Panc1 (cell line): ENCODE data around the gene FBRSL1. TPM values are rescaled to one million over a fixed set of nuclear protein-coding genes. Genes with fewer than 3 reads are reported as not detected.

ENCODE experiments used
- ATAC-seq: fragments of 200-7000 bp; cut with Tn5 transposase; 2 replicates; pipeline ENCODE4 v1.9.1; 2020; ENCODE audit warnings: mild to moderate bottlenecking, moderate library complexity
- BruUV-seq: library from RNA; stranded (reverse); fragments of 400-500 nt; replicated peaks from 2 replicates; lab custom pipeline; 2021; lab: Mats Ljungman, UMichigan
- CTCF ChIA-PET: fragments of 300-600 bp; sonication (Branson Sonifier 250); formaldehyde crosslinking; loops from one replicate; lab custom pipeline; 2022; ENCODE audit warnings: antibody characterized with exemption; lab: Charles Lee
- POLR2A ChIA-PET: fragments of 300-600 bp; sonication (Branson Sonifier 250); formaldehyde crosslinking; loops from one replicate; lab custom pipeline; 2022; ENCODE audit warnings: antibody characterized with exemption; lab: Charles Lee
- DNase-seq: peaks from one replicate; pipeline ENCODE4 v3.0.0-alpha.2; 2010; ENCODE audit warnings: low read depth, low spot score
- H3K27ac ChIP-seq: 2 replicates; pipeline ENCODE4 v1.5.1; 2011; ENCODE audit warnings: mild to moderate bottlenecking, low read length, inconsistent platforms
- H3K27me3 ChIP-seq: fragments of 200-500 bp; sonication (Bioruptor generic); 2 replicates; pipeline ENCODE4 v1.6.0; 2014; ENCODE audit warnings: low read length, inconsistent platforms; ENCODE audit not compliant: control insufficient read depth, insufficient read depth
- H3K36me3 ChIP-seq: fragments of 200-500 bp; sonication (Bioruptor generic); 2 replicates; pipeline ENCODE4 v1.5.1; 2014; ENCODE audit warnings: inconsistent platforms, mild to moderate bottlenecking, low read length, moderate library complexity; ENCODE audit not compliant: control insufficient read depth, insufficient read depth
- H3K4me1 ChIP-seq: 2 replicates; pipeline ENCODE4 v1.5.1; 2011; ENCODE audit warnings: inconsistent platforms, mild to moderate bottlenecking, low read length, moderate library complexity; ENCODE audit not compliant: control insufficient read depth, insufficient read depth
- H3K4me3 ChIP-seq, 2 experiments: 2 replicates each; pipeline ENCODE4 v1.5.1; 2011 to 2012; ENCODE audit warnings: low read depth in 2 of 2, low read length in 2 of 2, mild to moderate bottlenecking in 2 of 2, inconsistent platforms in 1 of 2, moderate library complexity in 1 of 2
- H3K9me3 ChIP-seq: fragments of 200-500 bp; sonication (Bioruptor generic); 2 replicates; pipeline ENCODE4 v1.5.1; 2014; ENCODE audit warnings: low read depth, mild to moderate bottlenecking, inconsistent platforms, low read length, moderate library complexity; ENCODE audit not compliant: control insufficient read depth, insufficient read depth
- POLR2AphosphoS5 ChIP-seq: IDR thresholded peaks from 2 replicates; pipeline ENCODE4 v1.6.1; 2012; ENCODE audit warnings: mild to moderate bottlenecking, low read depth, low read length, moderate library complexity
- SIN3A ChIP-seq: IDR thresholded peaks from 2 replicates; pipeline ENCODE4 v1.6.1; 2012; ENCODE audit warnings: low read depth, mild to moderate bottlenecking, low read length, moderate library complexity, borderline replicate concordance; ENCODE audit not compliant: insufficient read depth
- TCF7L2 ChIP-seq: IDR thresholded peaks from 2 replicates; pipeline ENCODE4 v1.6.1; 2011; ENCODE audit warnings: mild to moderate bottlenecking, low read depth, low read length, inconsistent platforms
- in situ Hi-C: cut with HindIII; loops from 2 replicates; pipeline ENCODE4 v1.10.0; 2016; ENCODE audit warnings: low sequenced_read_pairs, low pct_unique_long_range_greater_than_20kb
- intact Hi-C: fragments of 100-400 bp; cut with micrococcal nuclease; formaldehyde crosslinking; loops from one replicate; pipeline ENCODE4 v1.10.0; 2022; ENCODE audit not compliant: unreplicated experiment
- total RNA-seq: library from RNA; stranded (reverse); gene quantifications from one replicate; pipeline ENCODE4 v1.2.1, GENCODE V29; 2021; ENCODE audit not compliant: unreplicated experiment
- TF ChIP-seq, protein P1 (sequence below), 2 experiments: IDR thresholded peaks; 2 replicates each; pipeline ENCODE4 v1.6.1; 2011 to 2012; ENCODE audit warnings: low read depth in 2 of 2, control low read depth in 1 of 2, low read length in 1 of 2, mild to moderate bottlenecking in 1 of 2, moderate library complexity in 1 of 2; ENCODE audit not compliant: insufficient read depth in 1 of 2
- TF ChIP-seq, protein P2 (sequence below): fragments of 450-650 bp; IDR thresholded peaks from 2 replicates; pipeline ENCODE4 v1.5.1; 2017; ENCODE audit warnings: mild to moderate bottlenecking

Gene FBRSL1
- total RNA-seq, 1 experiment from 2014 or later = 104 TPM

DNA sequence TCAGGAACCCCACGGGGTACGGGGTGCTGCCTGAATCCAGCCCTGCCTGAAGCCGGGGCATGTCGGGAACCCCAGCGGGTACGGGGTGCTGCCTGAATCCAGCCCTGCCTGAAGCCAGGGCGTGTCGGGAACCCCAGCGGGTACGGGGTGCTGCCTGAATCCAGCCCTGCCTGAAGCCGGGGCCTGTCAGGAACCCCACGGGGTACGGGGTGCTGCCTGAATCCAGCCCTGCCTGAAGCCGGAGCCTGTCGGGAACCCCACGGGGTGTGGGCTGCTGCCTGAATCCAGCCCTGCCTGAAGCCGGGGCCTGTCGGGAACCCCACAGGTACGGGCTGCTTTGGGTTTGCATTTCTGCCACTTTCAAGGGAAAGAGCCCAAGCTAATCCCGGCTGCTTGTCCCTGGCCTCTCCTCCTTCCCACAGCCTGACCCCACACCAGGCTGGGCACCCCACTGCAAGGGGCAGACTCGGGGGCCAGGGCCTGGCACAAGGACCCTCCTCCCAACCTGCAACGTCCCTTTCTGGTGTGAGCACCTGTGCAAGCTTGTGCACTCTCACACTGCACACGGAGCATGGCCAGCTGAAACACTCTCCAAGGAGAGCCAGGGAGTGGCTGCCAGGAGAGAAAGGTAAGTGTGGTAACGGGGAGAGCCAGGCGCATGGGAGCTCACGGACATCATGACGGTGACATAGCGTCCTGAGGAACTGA, 5.6 kb upstream of the FBRSL1 start:
- peaks cover 9% of the 10 kb centered on the region for H3K4me1 ChIP-seq
- in situ Hi-C loops = no loop called here
- CTCF ChIA-PET = no interaction called here
- intact Hi-C loops = no loop called here
- no peaks in the 10 kb centered on the region for H3K36me3 ChIP-seq
- H3K27me3 ChIP-seq = no peaks in the 10 kb centered on the region
- H3K9me3 ChIP-seq = no peaks in the 10 kb centered on the region
- no peak overlapping the region for H3K4me3 ChIP-seq
- POLR2A ChIA-PET = no interaction called here
- DNase-seq (no peak), ATAC-seq (no peak)
- BruUV-seq = no TSS peak
- no peak overlapping the region for H3K27ac ChIP-seq
- no peak for TF ChIP-seq POLR2AphosphoS5
- TF ChIP-seq SIN3A = no peak
- TF ChIP-seq, protein P1, sequence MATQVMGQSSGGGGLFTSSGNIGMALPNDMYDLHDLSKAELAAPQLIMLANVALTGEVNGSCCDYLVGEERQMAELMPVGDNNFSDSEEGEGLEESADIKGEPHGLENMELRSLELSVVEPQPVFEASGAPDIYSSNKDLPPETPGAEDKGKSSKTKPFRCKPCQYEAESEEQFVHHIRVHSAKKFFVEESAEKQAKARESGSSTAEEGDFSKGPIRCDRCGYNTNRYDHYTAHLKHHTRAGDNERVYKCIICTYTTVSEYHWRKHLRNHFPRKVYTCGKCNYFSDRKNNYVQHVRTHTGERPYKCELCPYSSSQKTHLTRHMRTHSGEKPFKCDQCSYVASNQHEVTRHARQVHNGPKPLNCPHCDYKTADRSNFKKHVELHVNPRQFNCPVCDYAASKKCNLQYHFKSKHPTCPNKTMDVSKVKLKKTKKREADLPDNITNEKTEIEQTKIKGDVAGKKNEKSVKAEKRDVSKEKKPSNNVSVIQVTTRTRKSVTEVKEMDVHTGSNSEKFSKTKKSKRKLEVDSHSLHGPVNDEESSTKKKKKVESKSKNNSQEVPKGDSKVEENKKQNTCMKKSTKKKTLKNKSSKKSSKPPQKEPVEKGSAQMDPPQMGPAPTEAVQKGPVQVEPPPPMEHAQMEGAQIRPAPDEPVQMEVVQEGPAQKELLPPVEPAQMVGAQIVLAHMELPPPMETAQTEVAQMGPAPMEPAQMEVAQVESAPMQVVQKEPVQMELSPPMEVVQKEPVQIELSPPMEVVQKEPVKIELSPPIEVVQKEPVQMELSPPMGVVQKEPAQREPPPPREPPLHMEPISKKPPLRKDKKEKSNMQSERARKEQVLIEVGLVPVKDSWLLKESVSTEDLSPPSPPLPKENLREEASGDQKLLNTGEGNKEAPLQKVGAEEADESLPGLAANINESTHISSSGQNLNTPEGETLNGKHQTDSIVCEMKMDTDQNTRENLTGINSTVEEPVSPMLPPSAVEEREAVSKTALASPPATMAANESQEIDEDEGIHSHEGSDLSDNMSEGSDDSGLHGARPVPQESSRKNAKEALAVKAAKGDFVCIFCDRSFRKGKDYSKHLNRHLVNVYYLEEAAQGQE (IDR thresholded peaks at IDR 0.05; ENCODE audit: insufficient read depth in 1 of 2, low read depth in 2 of 2, low read length in 1 of 2) = no peak
- TF ChIP-seq TCF7L2 = no peak
- TF ChIP-seq, protein P2, sequence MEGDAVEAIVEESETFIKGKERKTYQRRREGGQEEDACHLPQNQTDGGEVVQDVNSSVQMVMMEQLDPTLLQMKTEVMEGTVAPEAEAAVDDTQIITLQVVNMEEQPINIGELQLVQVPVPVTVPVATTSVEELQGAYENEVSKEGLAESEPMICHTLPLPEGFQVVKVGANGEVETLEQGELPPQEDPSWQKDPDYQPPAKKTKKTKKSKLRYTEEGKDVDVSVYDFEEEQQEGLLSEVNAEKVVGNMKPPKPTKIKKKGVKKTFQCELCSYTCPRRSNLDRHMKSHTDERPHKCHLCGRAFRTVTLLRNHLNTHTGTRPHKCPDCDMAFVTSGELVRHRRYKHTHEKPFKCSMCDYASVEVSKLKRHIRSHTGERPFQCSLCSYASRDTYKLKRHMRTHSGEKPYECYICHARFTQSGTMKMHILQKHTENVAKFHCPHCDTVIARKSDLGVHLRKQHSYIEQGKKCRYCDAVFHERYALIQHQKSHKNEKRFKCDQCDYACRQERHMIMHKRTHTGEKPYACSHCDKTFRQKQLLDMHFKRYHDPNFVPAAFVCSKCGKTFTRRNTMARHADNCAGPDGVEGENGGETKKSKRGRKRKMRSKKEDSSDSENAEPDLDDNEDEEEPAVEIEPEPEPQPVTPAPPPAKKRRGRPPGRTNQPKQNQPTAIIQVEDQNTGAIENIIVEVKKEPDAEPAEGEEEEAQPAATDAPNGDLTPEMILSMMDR = no peak

- H3K27ac ChIP-seq = no peak overlapping the region
- H3K4me1 ChIP-seq = peaks cover 9% of the 10 kb centered on the region
- H3K27me3 ChIP-seq = no peaks in the 10 kb centered on the region
- no peaks in the 10 kb centered on the region for H3K36me3 ChIP-seq
- no peak overlapping the region for H3K4me3 ChIP-seq
- intact Hi-C loops = no loop called here
- ChIA-PET CTCF (no interaction called here), POLR2A (no interaction called here)
- no peak for ATAC-seq
- H3K9me3 ChIP-seq = no peaks in the 10 kb centered on the region
- in situ Hi-C loops = no loop called here
- DNase-seq = no peak
- TF ChIP-seq TCF7L2 (no peak), SIN3A (no peak), POLR2AphosphoS5 (no peak)
- TF ChIP-seq, protein P2 = no peak
- TF ChIP-seq, protein P1 (IDR thresholded peaks at IDR 0.05; ENCODE audit: insufficient read depth in 1 of 2, low read depth in 2 of 2, low read length in 1 of 2) = no peak
- BruUV-seq = no TSS peak
Observed at GRCh38 chr12:132484891-132485441, 5.0 kb upstream of the FBRSL1 start.
